ENCODE results near the gene PTPRQ.

The PTPRQ gene

GRCh38 chr12:80551897-80552296 is 107.9 kb downstream of the PTPRQ start:
- H3K4me3 ChIP-seq (ENCODE audit: low read length), result no peak overlapping the region
- H3K4me2 ChIP-seq (ENCODE audit: low read depth, low read length), result no peak overlapping the region
- no peaks in the 10 kb centered on the region for H3K9me3 ChIP-seq (replicated peaks; ENCODE audit: insufficient read depth, low read length)
- TF ChIP-seq EZH2phosphoT487 (IDR thresholded peaks at IDR 0.05; ENCODE audit: low read length) (no peak), CTCF (IDR thresholded peaks at IDR 0.05; ENCODE audit: low read length) (no peak), EZH2 (optimal IDR thresholded peaks at IDR 0.05; ENCODE audit: low read depth, low read length) (no peak)
- H3K79me2 ChIP-seq (ENCODE audit: low read length), result no peaks in the 10 kb centered on the region
- H3K27me3 ChIP-seq (replicated peaks; ENCODE audit: insufficient read depth, low read length), result no peaks in the 10 kb centered on the region
- no peak overlapping the region for H3K9ac ChIP-seq (ENCODE audit: low read length)
- no peak overlapping the region for H2AFZ ChIP-seq (ENCODE audit: low read length)
- H4K20me1 ChIP-seq (ENCODE audit: insufficient read depth, low read length), result no peaks in the 10 kb centered on the region
- no peak for DNase-seq
- H3K27ac ChIP-seq (ENCODE audit: low read length), result no peak overlapping the region
- no peaks in the 10 kb centered on the region for H3K36me3 ChIP-seq (replicated peaks; ENCODE audit: insufficient read depth, low read length)
- H3F3A ChIP-seq (ENCODE audit: insufficient read depth, low read length), result no peaks in the 10 kb centered on the region
- no peaks in the 10 kb centered on the region for H3K4me1 ChIP-seq (ENCODE audit: low read length)
- H3K9me2 ChIP-seq (replicated peaks; ENCODE audit: insufficient read depth, low read length), result no peaks in the 10 kb centered on the region

GRCh38 chr12:80553316-80553715 is 109.3 kb downstream of the PTPRQ start:
- no peak overlapping the region for H3K27ac ChIP-seq (ENCODE audit: low read length)

GRCh38 chr12:80556566-80556965 is 112.5 kb downstream of the PTPRQ start:
- Histone ChIP-seq H3K9me2 (replicated peaks; ENCODE audit: insufficient read depth, low read length) (no peaks in the 10 kb centered on the region), H3K4me2 (ENCODE audit: low read depth, low read length) (no peak overlapping the region), H4K20me1 (ENCODE audit: insufficient read depth, low read length) (no peaks in the 10 kb centered on the region), H3K79me2 (ENCODE audit: low read length) (no peaks in the 10 kb centered on the region), H3K4me1 (ENCODE audit: low read length) (0 out of 2 replicates have a peak, but pooled peaks cover 10% of the 10 kb centered on the region), H3K4me3 (ENCODE audit: low read length) (no peak overlapping the region), H3K9ac (ENCODE audit: low read length) (no peak overlapping the region), H3K27ac (ENCODE audit: low read length) (no peak overlapping the region), H3F3A (ENCODE audit: insufficient read depth, low read length) (no peaks in the 10 kb centered on the region), H3K9me3 (replicated peaks; ENCODE audit: insufficient read depth, low read length) (no peaks in the 10 kb centered on the region), H2AFZ (ENCODE audit: low read length) (no peak overlapping the region), H3K27me3 (replicated peaks; ENCODE audit: insufficient read depth, low read length) (no peaks in the 10 kb centered on the region), H3K36me3 (replicated peaks; ENCODE audit: insufficient read depth, low read length) (no peaks in the 10 kb centered on the region)
- no peak for DNase-seq
- TF ChIP-seq EZH2phosphoT487 (IDR thresholded peaks at IDR 0.05; ENCODE audit: low read length) (no peak), EZH2 (optimal IDR thresholded peaks at IDR 0.05; ENCODE audit: low read depth, low read length) (no peak), CTCF (IDR thresholded peaks at IDR 0.05; ENCODE audit: low read length) (no peak)

More at GRCh38 chr12:80553316-80553715, 109.3 kb downstream of the PTPRQ start:
- Histone ChIP-seq H2AFZ (ENCODE audit: low read length) (no peak overlapping the region), H3K79me2 (ENCODE audit: low read length) (no peaks in the 10 kb centered on the region), H3K4me3 (ENCODE audit: low read length) (no peak overlapping the region), H3F3A (ENCODE audit: insufficient read depth, low read length) (no peaks in the 10 kb centered on the region), H3K4me2 (ENCODE audit: low read depth, low read length) (no peak overlapping the region), H3K9me2 (replicated peaks; ENCODE audit: insufficient read depth, low read length) (no peaks in the 10 kb centered on the region), H3K27me3 (replicated peaks; ENCODE audit: insufficient read depth, low read length) (no peaks in the 10 kb centered on the region), H3K9ac (ENCODE audit: low read length) (no peak overlapping the region), H4K20me1 (ENCODE audit: insufficient read depth, low read length) (no peaks in the 10 kb centered on the region), H3K4me1 (ENCODE audit: low read length) (no peaks in the 10 kb centered on the region), H3K9me3 (replicated peaks; ENCODE audit: insufficient read depth, low read length) (no peaks in the 10 kb centered on the region), H3K36me3 (replicated peaks; ENCODE audit: insufficient read depth, low read length) (no peaks in the 10 kb centered on the region)
- DNase-seq, result no peak
- no peak for TF ChIP-seq EZH2phosphoT487 (IDR thresholded peaks at IDR 0.05; ENCODE audit: low read length)
- TF ChIP-seq EZH2 (optimal IDR thresholded peaks at IDR 0.05; ENCODE audit: low read depth, low read length), result no peak
- no peak for TF ChIP-seq CTCF (IDR thresholded peaks at IDR 0.05; ENCODE audit: low read length)

Measured in MM.1S (cell line).